Measurements from ENCODE around the gene LRFN2.

DNA sequence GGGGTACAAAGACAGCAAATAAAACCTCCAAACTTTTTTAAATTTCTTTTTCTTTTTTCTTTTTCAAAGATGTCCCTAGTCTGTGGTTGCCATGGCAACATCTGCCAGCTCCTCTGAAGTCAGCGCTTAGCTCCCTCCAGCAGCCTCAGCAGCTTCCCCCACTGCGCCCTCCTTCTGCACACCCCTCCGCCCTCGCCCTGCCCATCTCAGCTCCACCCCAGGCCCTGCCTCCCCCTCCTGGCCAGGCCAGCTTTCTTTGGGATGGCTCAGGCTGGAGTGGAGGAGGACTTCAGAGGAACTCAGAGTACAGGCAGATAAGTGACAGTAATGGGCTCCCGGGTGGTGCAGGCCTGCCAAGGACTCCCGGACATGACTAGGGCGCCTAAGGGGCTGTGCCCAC is 104.6 kb downstream of the LRFN2 start:
- TF ChIP-seq, protein P1, sequence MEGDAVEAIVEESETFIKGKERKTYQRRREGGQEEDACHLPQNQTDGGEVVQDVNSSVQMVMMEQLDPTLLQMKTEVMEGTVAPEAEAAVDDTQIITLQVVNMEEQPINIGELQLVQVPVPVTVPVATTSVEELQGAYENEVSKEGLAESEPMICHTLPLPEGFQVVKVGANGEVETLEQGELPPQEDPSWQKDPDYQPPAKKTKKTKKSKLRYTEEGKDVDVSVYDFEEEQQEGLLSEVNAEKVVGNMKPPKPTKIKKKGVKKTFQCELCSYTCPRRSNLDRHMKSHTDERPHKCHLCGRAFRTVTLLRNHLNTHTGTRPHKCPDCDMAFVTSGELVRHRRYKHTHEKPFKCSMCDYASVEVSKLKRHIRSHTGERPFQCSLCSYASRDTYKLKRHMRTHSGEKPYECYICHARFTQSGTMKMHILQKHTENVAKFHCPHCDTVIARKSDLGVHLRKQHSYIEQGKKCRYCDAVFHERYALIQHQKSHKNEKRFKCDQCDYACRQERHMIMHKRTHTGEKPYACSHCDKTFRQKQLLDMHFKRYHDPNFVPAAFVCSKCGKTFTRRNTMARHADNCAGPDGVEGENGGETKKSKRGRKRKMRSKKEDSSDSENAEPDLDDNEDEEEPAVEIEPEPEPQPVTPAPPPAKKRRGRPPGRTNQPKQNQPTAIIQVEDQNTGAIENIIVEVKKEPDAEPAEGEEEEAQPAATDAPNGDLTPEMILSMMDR (conservative IDR thresholded peaks at IDR 0.05 in 1 of 2, IDR thresholded peaks at IDR 0.05 in 1 of 2; ENCODE audit: extremely low read depth in 1 of 2, insufficient read depth in 1 of 2, low read depth in 1 of 2, low read length in 2 of 2), result no peak
- TF ChIP-seq EZH2 (IDR thresholded peaks at IDR 0.05; ENCODE audit: borderline replicate concordance, low read length), result no peak

All from mammary epithelial cell (primary cell).